Lower lobe of right lung (tissue), 2 donors: ENCODE data around the gene LDLRAD4. TPM values are rescaled to one million over a fixed set of nuclear protein-coding genes. Genes with fewer than 3 reads are reported as not detected.
"Not testable (repeated sequence)": the region's sequence is repeated elsewhere in the genome, so short reads cannot be mapped to it uniquely, and the experiment has no call there.

ENCODE experiments used
- ATAC-seq, 2 donors: fragments of 200-7000 bp; cut with Tn5 transposase; one replicate each; pipeline ENCODE4 v1.9.1; 2020 to 2022; ENCODE audit warnings: mild to moderate bottlenecking in 2 of 2, moderate library complexity in 2 of 2
- DNase-seq: peaks from one replicate; pipeline ENCODE4 v3.0.0-alpha.2; 2020
- H3K27ac ChIP-seq: fragments of 200-600 bp; one replicate; pipeline ENCODE4 v1.8.0; 2022
- H3K27me3 ChIP-seq: fragments of 200-600 bp; one replicate; pipeline ENCODE4 v1.8.0; 2022; ENCODE audit warnings: low read depth
- H3K36me3 ChIP-seq: fragments of 200-600 bp; one replicate; pipeline ENCODE4 v1.8.0; 2022; ENCODE audit warnings: mild to moderate bottlenecking
- H3K4me1 ChIP-seq: fragments of 200-600 bp; one replicate; pipeline ENCODE4 v1.8.0; 2022
- H3K4me3 ChIP-seq: fragments of 200-600 bp; one replicate; pipeline ENCODE4 v1.8.0; 2022; ENCODE audit warnings: mild to moderate bottlenecking
- H3K9me3 ChIP-seq: fragments of 200-600 bp; one replicate; pipeline ENCODE4 v1.8.0; 2022
- CTCF ChIP-seq: fragments of 200-600 bp; IDR thresholded peaks from one replicate; pipeline ENCODE4 v1.8.0; 2022; ENCODE audit warnings: antibody characterized with exemption, mild to moderate bottlenecking
- intact Hi-C: fragments of 100-400 bp; cut with DNase I; formaldehyde crosslinking; loops from one replicate; pipeline ENCODE4 v1.11.0; 2022
- total RNA-seq: library from RNA; stranded (reverse); fragmentation: NEBNext Ultra II Directional; extraction: Animal tissue kit (Norgen Biotek cat#: 25700); gene quantifications from one replicate; pipeline ENCODE4 v1.2.1, GENCODE V29; 2021
- donor health status: DM: no; HTN: yes; CAD: no; lungs with severe emphysema.

Gene LDLRAD4
- total RNA-seq, 1 donor from 2014 or later, result 24.6 TPM

- DNase-seq (no peak), ATAC-seq (no peak)
- H3K27ac ChIP-seq, result no peak overlapping the region
- no peak overlapping the region for H3K4me3 ChIP-seq
- no peak for TF ChIP-seq CTCF
- intact Hi-C loops, result no loop called here
- no peaks in the 10 kb centered on the region for H3K36me3 ChIP-seq
- no peaks in the 10 kb centered on the region for H3K9me3 ChIP-seq
- H3K27me3 ChIP-seq, result no peaks in the 10 kb centered on the region
- no peaks in the 10 kb centered on the region for H3K4me1 ChIP-seq
These were observed 268.7 kb downstream of the LDLRAD4 start for GRCh38 chr18:13487237-13487636.

GRCh38 chr18:13488281-13488929, 269.8 kb downstream of the LDLRAD4 start:
- no peak for TF ChIP-seq CTCF
- Histone ChIP-seq H3K36me3 (no peaks in the 10 kb centered on the region), H3K27ac (no peak overlapping the region), H3K4me3 (no peak overlapping the region), H3K4me1 (no peaks in the 10 kb centered on the region), H3K9me3 (no peaks in the 10 kb centered on the region), H3K27me3 (no peaks in the 10 kb centered on the region)
- ATAC-seq (no peak), DNase-seq (no peak)
- intact Hi-C loops, result no loop called here

- H3K27ac ChIP-seq, H3K9me3 ChIP-seq, H3K4me3 ChIP-seq, H3K4me1 ChIP-seq, H3K27me3 ChIP-seq, DNase-seq, ATAC-seq, H3K36me3 ChIP-seq, intact Hi-C loops: not testable (repeated sequence)
These were observed 270.7 kb downstream of the LDLRAD4 start for GRCh38 chr18:13489303-13489702.

GRCh38 chr18:13491138-13491537, 272.6 kb downstream of the LDLRAD4 start:
- no peaks in the 10 kb centered on the region for H3K9me3 ChIP-seq
- intact Hi-C loops, result no loop called here

GRCh38 chr18:13492314-13492713, 273.8 kb downstream of the LDLRAD4 start:
- intact Hi-C loops, result no loop called here
- no peak overlapping the region for H3K27ac ChIP-seq
- H3K9me3 ChIP-seq, result no peaks in the 10 kb centered on the region
- no peaks in the 10 kb centered on the region for H3K36me3 ChIP-seq
- no peak for DNase-seq
- TF ChIP-seq CTCF, result no peak
- no peaks in the 10 kb centered on the region for H3K4me1 ChIP-seq
- H3K4me3 ChIP-seq, result no peak overlapping the region
- H3K27me3 ChIP-seq, result no peaks in the 10 kb centered on the region
- no peak for ATAC-seq

More at GRCh38 chr18:13491138-13491537, 272.6 kb downstream of the LDLRAD4 start:
- Histone ChIP-seq H3K4me1 (no peaks in the 10 kb centered on the region), H3K36me3 (no peaks in the 10 kb centered on the region), H3K27ac (no peak overlapping the region), H3K27me3 (no peaks in the 10 kb centered on the region), H3K4me3 (no peak overlapping the region)
- ATAC-seq (no peak), DNase-seq (no peak)
- TF ChIP-seq CTCF, result no peak

GRCh38 chr18:13493079-13493478, 274.5 kb downstream of the LDLRAD4 start:
- intact Hi-C loops, result no loop called here
- TF ChIP-seq CTCF, result no peak

More at GRCh38 chr18:13493079-13493478, 274.5 kb downstream of the LDLRAD4 start:
- no peak overlapping the region for H3K4me3 ChIP-seq
- no peaks in the 10 kb centered on the region for H3K4me1 ChIP-seq
- no peak overlapping the region for H3K27ac ChIP-seq
- DNase-seq (no peak), ATAC-seq (no peak)
- no peaks in the 10 kb centered on the region for H3K27me3 ChIP-seq
- no peaks in the 10 kb centered on the region for H3K9me3 ChIP-seq
- H3K36me3 ChIP-seq, result no peaks in the 10 kb centered on the region
